ENCODE measurements around the gene COG4. TPM values are rescaled to one million over a fixed set of nuclear protein-coding genes. Genes with fewer than 3 reads are reported as not detected.
A peak's percentile ranks its signal among the peaks of the same experiment; 100 is the strongest.
"Not testable (repeated sequence)": the region's sequence is repeated elsewhere in the genome, so short reads cannot be mapped to it uniquely, and the experiment has no call there.

Gene COG4
- total RNA-seq, 1 donor from 2014 or later, result 29.2 TPM

- no peak for DNase-seq
Measured at GRCh38 chr16:70526403-70526802, 3.0 kb upstream of the COG4 start.

- DNase-seq, result not testable (repeated sequence)
Measured at GRCh38 chr16:70524399-70524825, 1.1 kb upstream of the COG4 start.

- peak; percentile 72 for DNase-seq
Measured at GRCh38 chr16:70523743-70524398, 517 bp upstream of the COG4 start, which contains the start of gene SF3B3. TSS of gene SF3B3 (plus strand) at chr16:70523816. CDS start at chr16:70526657, 2,841 bp downstream.

- DNase-seq, result no peak
Measured at GRCh38 chr16:70522216-70523075, 908 bp downstream of the COG4 start.

GRCh38 chr16:70520612-70521297 is 2.6 kb downstream of the COG4 start:
- DNase-seq, result no peak

- DNase-seq, result no peak
Measured at GRCh38 chr16:70512456-70512855, 10.9 kb downstream of the COG4 start.

- no peak for DNase-seq
Measured at GRCh38 chr16:70511833-70512232, 11.5 kb downstream of the COG4 start.

- no peak for DNase-seq
Measured at GRCh38 chr16:70510216-70510615, 13.1 kb downstream of the COG4 start.

- DNase-seq, result no peak
Measured at GRCh38 chr16:70508752-70509151, 14.6 kb downstream of the COG4 start.

- DNase-seq, result no peak
Measured at GRCh38 chr16:70496513-70496912, 26.8 kb downstream of the COG4 start.

- no peak for DNase-seq
Measured at GRCh38 chr16:70495425-70496182, 27.8 kb downstream of the COG4 start.

- no peak for DNase-seq
Measured at GRCh38 chr16:70494777-70495176, 28.6 kb downstream of the COG4 start.

- no peak for DNase-seq
Measured at GRCh38 chr16:70494202-70494770, 29.1 kb downstream of the COG4 start.

GRCh38 chr16:70493802-70494201 is 29.6 kb downstream of the COG4 start:
- no peak for DNase-seq

- DNase-seq, result peak; percentile 46
Measured at GRCh38 chr16:70490261-70490660, 33.1 kb downstream of the COG4 start.

GRCh38 chr16:70484867-70485266 is 38.5 kb downstream of the COG4 start:
- DNase-seq, result no peak

- no peak for DNase-seq
Measured at GRCh38 chr16:70483426-70483825, 39.9 kb downstream of the COG4 start.

- DNase-seq, result no peak
Measured at GRCh38 chr16:70482624-70483023, 40.7 kb downstream of the COG4 start.

GRCh38 chr16:70481929-70482536 is 41.3 kb downstream of the COG4 start:
- no peak for DNase-seq

GRCh38 chr16:70480127-70481105 is 42.9 kb downstream of the COG4 start:
- no peak for DNase-seq

Measured in occipital lobe (tissue), 2 donors.